ENCODE data around the gene MAP1A. TPM values are rescaled to one million over a fixed set of nuclear protein-coding genes. Genes with fewer than 3 reads are reported as not detected.

Gene MAP1A
- total RNA-seq, 1 donor from 2014 or later = 4.0 TPM

GRCh38 chr15:43524254-43524845, 6.9 kb downstream of the MAP1A start:
- H3F3A ChIP-seq (ENCODE audit: low read depth) = no peaks in the 10 kb centered on the region
- DNase-seq (ENCODE audit: low spot score) = no peak
- Mint-ChIP-seq H3K36me3 (peaks cover 57% of the 10 kb centered on the region), H3K27ac (no peak overlapping the region), H3K27me3 (ENCODE audit: insufficient read depth, low read depth) (peaks cover 10% of the 10 kb centered on the region), H3K4me1 (peaks cover 5% of the 10 kb centered on the region), H3K4me3 (no peak overlapping the region), H3K9me3 (peaks cover 6% of the 10 kb centered on the region)
- no peaks in the 10 kb centered on the region for H4K20me1 ChIP-seq (ENCODE audit: low read depth)
- H3K4me1 ChIP-seq = peaks cover 11% of the 10 kb centered on the region
- no peak overlapping the region for H3K4me2 ChIP-seq
- no peak overlapping the region for H2AFZ ChIP-seq (replicated peaks)
- no peaks in the 10 kb centered on the region for H3K36me3 ChIP-seq
- no peak overlapping the region for H3K4me3 ChIP-seq
- no peaks in the 10 kb centered on the region for H3K79me2 ChIP-seq (ENCODE audit: low read depth)
- no peaks in the 10 kb centered on the region for H3K27me3 ChIP-seq
- no peaks in the 10 kb centered on the region for H3K9me3 ChIP-seq (ENCODE audit: low read depth)
- no peak overlapping the region for H3K9ac ChIP-seq
- no peak overlapping the region for H3K27ac ChIP-seq
- no peak for TF ChIP-seq EZH2 (IDR thresholded peaks at IDR 0.05)
- no peak for TF ChIP-seq CTCF (IDR thresholded peaks at IDR 0.05)
- TF ChIP-seq EZH2phosphoT487 (IDR thresholded peaks at IDR 0.05) = no peak

- H2AFZ ChIP-seq (replicated peaks) = no peak overlapping the region
- peaks cover 6% of the 10 kb centered on the region for H3K9me3 Mint-ChIP-seq
- no peak for DNase-seq (ENCODE audit: low spot score)
- no peak overlapping the region for H3K4me2 ChIP-seq
- H3K4me3 Mint-ChIP-seq = no peak overlapping the region
- peaks cover 56% of the 10 kb centered on the region for H3K36me3 Mint-ChIP-seq
- TF ChIP-seq CTCF (IDR thresholded peaks at IDR 0.05) = no peak
- no peak for TF ChIP-seq EZH2 (IDR thresholded peaks at IDR 0.05)
- no peak for TF ChIP-seq EZH2phosphoT487 (IDR thresholded peaks at IDR 0.05)
- peaks cover 7% of the 10 kb centered on the region for H3K4me1 ChIP-seq
- H3K9me3 ChIP-seq (ENCODE audit: low read depth) = no peaks in the 10 kb centered on the region
- H3K79me2 ChIP-seq (ENCODE audit: low read depth) = no peaks in the 10 kb centered on the region
- H3K4me1 Mint-ChIP-seq = peaks cover 2% of the 10 kb centered on the region
- no peaks in the 10 kb centered on the region for H3K27me3 ChIP-seq
- H4K20me1 ChIP-seq (ENCODE audit: low read depth) = no peaks in the 10 kb centered on the region
- no peaks in the 10 kb centered on the region for H3K36me3 ChIP-seq
- H3K27ac Mint-ChIP-seq = no peak overlapping the region
- no peak overlapping the region for H3K27ac ChIP-seq
- H3K4me3 ChIP-seq = no peak overlapping the region
- no peak overlapping the region for H3K9ac ChIP-seq
- peaks cover 4% of the 10 kb centered on the region for H3F3A ChIP-seq (ENCODE audit: low read depth)
- peaks cover 10% of the 10 kb centered on the region for H3K27me3 Mint-ChIP-seq (ENCODE audit: insufficient read depth, low read depth)
Measured at GRCh38 chr15:43525131-43525530, 7.7 kb downstream of the MAP1A start.

GRCh38 chr15:43526261-43526930, 9.0 kb downstream of the MAP1A start:
- TF ChIP-seq EZH2 (IDR thresholded peaks at IDR 0.05) (no peak), CTCF (IDR thresholded peaks at IDR 0.05) (no peak), EZH2phosphoT487 (IDR thresholded peaks at IDR 0.05) (no peak)
- Histone ChIP-seq H3K27me3 (no peaks in the 10 kb centered on the region), H3K9me3 (ENCODE audit: low read depth) (no peaks in the 10 kb centered on the region), H3K4me2 (no peak overlapping the region), H2AFZ (replicated peaks) (no peak overlapping the region), H4K20me1 (ENCODE audit: low read depth) (no peaks in the 10 kb centered on the region), H3K4me1 (peaks cover 16% of the 10 kb centered on the region), H3K4me3 (no peak overlapping the region), H3F3A (ENCODE audit: low read depth) (peaks cover 16% of the 10 kb centered on the region), H3K79me2 (ENCODE audit: low read depth) (no peaks in the 10 kb centered on the region), H3K9ac (no peak overlapping the region), H3K27ac (no peak overlapping the region), H3K36me3 (no peaks in the 10 kb centered on the region)
- Mint-ChIP-seq H3K36me3 (peaks cover 53% of the 10 kb centered on the region), H3K9me3 (peaks cover 6% of the 10 kb centered on the region), H3K4me1 (peaks cover 10% of the 10 kb centered on the region), H3K27ac (no peak overlapping the region), H3K4me3 (no peak overlapping the region), H3K27me3 (ENCODE audit: insufficient read depth, low read depth) (peaks cover 10% of the 10 kb centered on the region)
- no peak for DNase-seq (ENCODE audit: low spot score)

All from neural progenitor cell (in vitro differentiated cells).